ENCODE measurements around the gene ATP6V1C2. TPM values are rescaled to one million over a fixed set of nuclear protein-coding genes. Genes with fewer than 3 reads are reported as not detected.
"Not testable (repeated sequence)": the region's sequence is repeated elsewhere in the genome, so short reads cannot be mapped to it uniquely, and the experiment has no call there.

Gene ATP6V1C2
- total RNA-seq, 5 donors from 2014 or later (not counting 1 experiment from before 2014, with no cell fraction given): 0.36 TPM; not detected in 4

GRCh38 chr2:10818305-10818704 lies 96.9 kb downstream of the ATP6V1C2 start:
- DNase-seq; CTCF ChIA-PET; H3K9me3 Mint-ChIP-seq; H3K36me3 ChIP-seq (ENCODE audit: control insufficient read depth in 2 of 2, extremely low read depth in 1 of 2, insufficient read depth in 1 of 2, low read length in 1 of 2); H3K4me3 Mint-ChIP-seq; H3K36me3 Mint-ChIP-seq; H3K27ac Mint-ChIP-seq; ATAC-seq (replicated peaks in 1 of 4); H3K4me3 ChIP-seq (ENCODE audit: control insufficient read depth in 1 of 2, extremely low read depth in 1 of 2, low read length in 1 of 2); POLR2A ChIA-PET; H3K4me1 Mint-ChIP-seq; H3K4me1 ChIP-seq (ENCODE audit: control insufficient read depth in 1 of 2, extremely low read depth in 1 of 2, insufficient read depth in 2 of 2, low read length in 2 of 2); H3K9me3 ChIP-seq; H3K27ac ChIP-seq (ENCODE audit: low read length): not testable (repeated sequence)
- peaks cover 0 to 15% of the 10 kb centered on the region in 2 experiments for H3K27me3 ChIP-seq (replicated peaks in 1 of 2; ENCODE audit: control insufficient read depth in 2 of 2, extremely low read depth in 1 of 2, insufficient read depth in 2 of 2, low read length in 1 of 2)
- H3K27me3 Mint-ChIP-seq: peaks cover 4 to 21% of the 10 kb centered on the region in 2 donors
- no CpG with 5 or more reads among the region's 3 CpGs for WGBS (ENCODE audit: insufficient coverage)

GRCh38 chr2:10818984-10819383 lies 97.6 kb downstream of the ATP6V1C2 start:
- Histone ChIP-seq H3K9me3 (no peaks in the 10 kb centered on the region), H3K4me3 (ENCODE audit: control insufficient read depth in 1 of 2, extremely low read depth in 1 of 2, low read length in 1 of 2) (no peak overlapping the region), H3K27ac (ENCODE audit: low read length) (no peak overlapping the region), H3K27me3 (replicated peaks in 1 of 2; ENCODE audit: control insufficient read depth in 2 of 2, extremely low read depth in 1 of 2, insufficient read depth in 2 of 2, low read length in 1 of 2) (peaks cover 0 to 15% of the 10 kb centered on the region in 2 experiments), H3K4me1 (ENCODE audit: control insufficient read depth in 1 of 2, extremely low read depth in 1 of 2, insufficient read depth in 2 of 2, low read length in 2 of 2) (no peaks in the 10 kb centered on the region), H3K36me3 (ENCODE audit: control insufficient read depth in 2 of 2, extremely low read depth in 1 of 2, insufficient read depth in 1 of 2, low read length in 1 of 2) (no peaks in the 10 kb centered on the region)
- CTCF ChIA-PET: no interaction called here
- WGBS (ENCODE audit: insufficient coverage): 100% methylated on average over 1 of the region's 3 CpGs
- Mint-ChIP-seq H3K27ac (no peak overlapping the region), H3K9me3 (no peaks in the 10 kb centered on the region), H3K4me3 (no peak overlapping the region), H3K4me1 (no peaks in the 10 kb centered on the region), H3K27me3 (peaks cover 4 to 23% of the 10 kb centered on the region in 2 donors), H3K36me3 (no peaks in the 10 kb centered on the region)
- ATAC-seq (replicated peaks in 1 of 4) (no peak), DNase-seq (no peak)
- POLR2A ChIA-PET: no interaction called here

- no peak overlapping the region for H3K27ac Mint-ChIP-seq
- H3K9me3 Mint-ChIP-seq: no peaks in the 10 kb centered on the region
- Histone ChIP-seq H3K4me3 (ENCODE audit: control insufficient read depth in 1 of 2, extremely low read depth in 1 of 2, low read length in 1 of 2) (no peak overlapping the region), H3K36me3 (ENCODE audit: control insufficient read depth in 2 of 2, extremely low read depth in 1 of 2, insufficient read depth in 1 of 2, low read length in 1 of 2) (no peaks in the 10 kb centered on the region), H3K9me3 (no peaks in the 10 kb centered on the region), H3K4me1 (ENCODE audit: control insufficient read depth in 1 of 2, extremely low read depth in 1 of 2, insufficient read depth in 2 of 2, low read length in 2 of 2) (no peaks in the 10 kb centered on the region), H3K27ac (ENCODE audit: low read length) (no peak overlapping the region), H3K27me3 (replicated peaks in 1 of 2; ENCODE audit: control insufficient read depth in 2 of 2, extremely low read depth in 1 of 2, insufficient read depth in 2 of 2, low read length in 1 of 2) (peaks cover 0 to 19% of the 10 kb centered on the region in 2 experiments)
- no peak overlapping the region for H3K4me3 Mint-ChIP-seq
- no peaks in the 10 kb centered on the region for H3K36me3 Mint-ChIP-seq
- 88% methylated on average over 8 of the region's 12 CpGs for WGBS (ENCODE audit: insufficient coverage)
- DNase-seq (no peak), ATAC-seq (replicated peaks in 1 of 4) (no peak)
- ChIA-PET POLR2A (no interaction called here), CTCF (interaction anchor here (0.7 to 1.0 kb wide), 3 partner anchors 11 to 661 kb away, joined by 3 read pairs; no protein-coding TSS in a partner anchor)
- no peaks in the 10 kb centered on the region for H3K4me1 Mint-ChIP-seq
- peaks cover 8 to 25% of the 10 kb centered on the region in 2 donors for H3K27me3 Mint-ChIP-seq
Observed at GRCh38 chr2:10819714-10820314, 98.4 kb downstream of the ATP6V1C2 start.

- Mint-ChIP-seq H3K27me3 (peaks cover 13 to 30% of the 10 kb centered on the region in 2 donors), H3K4me3 (no peak overlapping the region), H3K36me3 (no peaks in the 10 kb centered on the region), H3K9me3 (no peaks in the 10 kb centered on the region), H3K27ac (no peak overlapping the region), H3K4me1 (no peaks in the 10 kb centered on the region)
- H3K36me3 ChIP-seq (ENCODE audit: control insufficient read depth in 2 of 2, extremely low read depth in 1 of 2, insufficient read depth in 1 of 2, low read length in 1 of 2): no peaks in the 10 kb centered on the region
- no peak overlapping the region for H3K27ac ChIP-seq (ENCODE audit: low read length)
- H3K9me3 ChIP-seq: no peaks in the 10 kb centered on the region
- H3K4me1 ChIP-seq (ENCODE audit: control insufficient read depth in 1 of 2, extremely low read depth in 1 of 2, insufficient read depth in 2 of 2, low read length in 2 of 2): no peaks in the 10 kb centered on the region
- H3K27me3 ChIP-seq (replicated peaks in 1 of 2; ENCODE audit: control insufficient read depth in 2 of 2, extremely low read depth in 1 of 2, insufficient read depth in 2 of 2, low read length in 1 of 2): peaks cover 0 to 19% of the 10 kb centered on the region in 2 experiments
- ChIA-PET POLR2A (no interaction called here), CTCF (interaction anchor here (0.7 to 1.0 kb wide), 2 partner anchors 10 to 660 kb away, joined by 3 read pairs; no protein-coding TSS in a partner anchor)
- ATAC-seq (replicated peaks in 1 of 4) (no peak), DNase-seq (no peak)
- WGBS (ENCODE audit: insufficient coverage): 66% methylated on average over 5 of the region's 8 CpGs
- H3K4me3 ChIP-seq (ENCODE audit: control insufficient read depth in 1 of 2, extremely low read depth in 1 of 2, low read length in 1 of 2): no peak overlapping the region
Observed at GRCh38 chr2:10820562-10820961, 99.1 kb downstream of the ATP6V1C2 start.

GRCh38 chr2:10820978-10821695 lies 99.7 kb downstream of the ATP6V1C2 start:
- H3K36me3 ChIP-seq (ENCODE audit: control insufficient read depth in 2 of 2, extremely low read depth in 1 of 2, insufficient read depth in 1 of 2, low read length in 1 of 2): no peaks in the 10 kb centered on the region
- H3K27ac ChIP-seq (ENCODE audit: low read length): no peak overlapping the region
- no peak overlapping the region for H3K4me3 Mint-ChIP-seq
- no peaks in the 10 kb centered on the region for H3K36me3 Mint-ChIP-seq
- H3K4me1 ChIP-seq (ENCODE audit: control insufficient read depth in 1 of 2, extremely low read depth in 1 of 2, insufficient read depth in 2 of 2, low read length in 2 of 2): no peaks in the 10 kb centered on the region
- CTCF ChIA-PET: interaction anchor here in 1 of 2 donors (1.0 kb wide), 1 partner anchor 9 kb away, joined by 3 read pairs; no protein-coding TSS in a partner anchor
- DNase-seq (no peak), ATAC-seq (replicated peaks in 1 of 4) (no peak)
- H3K27ac Mint-ChIP-seq: no peak overlapping the region
- POLR2A ChIA-PET: no interaction called here
- H3K27me3 Mint-ChIP-seq: peaks cover 18 to 30% of the 10 kb centered on the region in 2 donors
- peaks cover 0 to 19% of the 10 kb centered on the region in 2 experiments for H3K27me3 ChIP-seq (replicated peaks in 1 of 2; ENCODE audit: control insufficient read depth in 2 of 2, extremely low read depth in 1 of 2, insufficient read depth in 2 of 2, low read length in 1 of 2)
- H3K9me3 ChIP-seq: no peaks in the 10 kb centered on the region
- no peaks in the 10 kb centered on the region for H3K4me1 Mint-ChIP-seq
- no peak overlapping the region for H3K4me3 ChIP-seq (ENCODE audit: control insufficient read depth in 1 of 2, extremely low read depth in 1 of 2, low read length in 1 of 2)
- 84% methylated on average over 8 of the region's 13 CpGs for WGBS (ENCODE audit: insufficient coverage)
- H3K9me3 Mint-ChIP-seq: no peaks in the 10 kb centered on the region

- Histone ChIP-seq H3K9me3 (no peaks in the 10 kb centered on the region), H3K36me3 (ENCODE audit: control insufficient read depth in 2 of 2, extremely low read depth in 1 of 2, insufficient read depth in 1 of 2, low read length in 1 of 2) (no peaks in the 10 kb centered on the region), H3K27me3 (replicated peaks in 1 of 2; ENCODE audit: control insufficient read depth in 2 of 2, extremely low read depth in 1 of 2, insufficient read depth in 2 of 2, low read length in 1 of 2) (peaks cover 0 to 30% of the 10 kb centered on the region in 2 experiments), H3K27ac (ENCODE audit: low read length) (no peak overlapping the region), H3K4me1 (ENCODE audit: control insufficient read depth in 1 of 2, extremely low read depth in 1 of 2, insufficient read depth in 2 of 2, low read length in 2 of 2) (no peaks in the 10 kb centered on the region), H3K4me3 (ENCODE audit: control insufficient read depth in 1 of 2, extremely low read depth in 1 of 2, low read length in 1 of 2) (no peak overlapping the region)
- ChIA-PET CTCF (interaction anchor here (0.5 to 2.4 kb wide), 3 partner anchors 8 to 752 kb away, joined by 4 to 9 read pairs (median 7); no protein-coding TSS in a partner anchor), POLR2A (interaction anchor here in 1 of 2 donors (0.7 kb wide), 1 partner anchor 551 kb away, joined by 3 read pairs; no protein-coding TSS in a partner anchor)
- no peaks in the 10 kb centered on the region for H3K9me3 Mint-ChIP-seq
- DNase-seq (no peak), ATAC-seq (replicated peaks in 1 of 4) (no peak)
- no peaks in the 10 kb centered on the region for H3K4me1 Mint-ChIP-seq
- no peak overlapping the region for H3K4me3 Mint-ChIP-seq
- H3K36me3 Mint-ChIP-seq: no peaks in the 10 kb centered on the region
- WGBS (ENCODE audit: insufficient coverage): 89% methylated on average over 4 of the region's 4 CpGs
- peaks cover 14 to 27% of the 10 kb centered on the region in 2 donors for H3K27me3 Mint-ChIP-seq
- no peak overlapping the region for H3K27ac Mint-ChIP-seq
Observed at GRCh38 chr2:10824191-10824590, 102.8 kb downstream of the ATP6V1C2 start.

Data from T-cell (primary cell).